ENCODE results near the gene LRRFIP1.

The LRRFIP1 gene

DNA sequence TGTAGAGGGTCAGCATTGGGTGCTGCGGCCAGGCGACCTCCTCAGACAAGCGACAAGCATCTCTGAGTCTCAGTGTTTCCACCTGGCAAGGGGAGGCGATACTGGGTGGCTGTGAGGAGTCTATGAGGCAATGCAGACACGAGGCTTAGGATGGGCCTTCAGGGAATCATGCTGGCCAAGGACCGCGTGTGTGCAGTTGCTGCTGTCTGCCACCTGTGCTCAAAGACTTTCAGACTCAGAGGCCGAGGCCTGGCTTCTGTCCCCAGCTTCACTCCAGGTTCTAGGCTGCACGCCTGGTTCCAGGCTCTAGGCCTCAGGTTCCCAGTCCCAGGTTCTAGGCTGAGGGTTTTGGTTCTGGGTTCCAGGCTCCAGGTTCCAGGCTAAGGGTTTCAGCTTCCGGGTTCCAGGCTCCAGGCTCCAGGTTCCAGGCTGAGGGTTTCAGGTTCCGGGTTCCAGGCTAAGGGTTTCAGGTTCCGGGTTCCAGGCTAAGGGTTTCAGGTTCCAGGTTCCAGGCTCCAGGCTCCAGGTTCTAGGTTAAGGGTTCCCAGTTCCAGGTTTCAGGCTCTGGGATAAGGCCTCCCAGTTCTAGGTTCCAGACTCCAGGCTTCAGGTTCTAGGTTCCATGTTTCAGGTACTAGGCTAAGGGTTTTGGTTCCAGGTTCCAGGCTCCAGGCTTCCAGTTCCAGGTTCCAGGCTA, 14.8 kb downstream of the LRRFIP1 start:
- DNase-seq: no peak

- DNase-seq: no peak
Observed at GRCh38 chr2:237643066-237643465, 15.7 kb downstream of the LRRFIP1 start.

DNA sequence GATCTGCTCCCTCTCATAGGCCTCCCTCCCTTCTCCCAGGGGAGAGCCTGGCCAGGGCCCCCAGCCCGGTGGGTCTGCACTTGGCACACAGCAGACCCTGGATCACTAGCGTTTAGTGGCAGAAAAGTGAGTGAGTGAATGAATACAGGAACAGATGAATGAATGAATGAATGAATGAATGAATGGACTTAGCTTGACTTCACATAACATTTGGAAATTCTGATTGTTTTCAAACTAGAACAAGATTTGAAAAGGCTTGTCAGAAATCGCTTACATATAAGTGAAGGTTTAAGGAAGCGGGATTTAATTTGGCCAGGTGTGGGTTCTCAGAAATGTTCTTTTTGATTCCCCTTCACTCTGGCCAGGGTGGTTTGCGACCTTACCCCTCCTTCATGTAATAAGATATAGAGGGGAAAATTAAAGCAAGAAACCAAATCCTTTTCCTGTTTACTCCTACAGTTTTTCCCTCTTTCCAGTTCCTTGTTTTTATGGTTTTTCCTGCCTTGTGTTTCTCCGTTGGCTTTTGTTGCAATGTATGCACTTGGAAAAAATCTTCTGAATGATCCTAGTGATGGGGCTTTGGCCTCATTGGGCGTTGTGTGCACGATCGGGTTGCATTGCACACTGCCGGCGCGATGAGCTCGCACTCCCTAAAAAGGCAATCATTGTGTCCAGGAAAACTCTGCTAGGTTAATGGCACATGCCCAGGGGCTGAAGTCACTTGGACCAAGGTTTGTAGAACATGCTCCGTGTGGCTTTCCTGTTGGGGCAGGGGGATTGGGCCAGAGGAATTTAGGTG, 16.4 kb downstream of the LRRFIP1 start:
- no peak for DNase-seq

DNA sequence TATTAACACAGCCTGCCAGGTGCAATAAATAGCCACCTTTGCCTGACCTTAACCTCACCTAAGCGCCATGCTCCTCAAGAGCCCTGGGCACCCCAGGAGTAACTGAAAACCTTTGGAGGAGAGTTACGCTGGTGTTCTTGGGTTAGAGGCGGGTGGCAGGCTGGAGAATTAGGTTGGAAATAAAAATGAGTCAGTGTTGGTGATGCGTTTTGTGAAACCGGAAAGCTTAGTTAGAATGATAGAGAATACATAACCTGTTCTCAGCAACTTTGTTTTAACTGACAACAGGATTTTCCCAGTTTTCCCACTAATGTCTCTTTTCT, 17.0 kb downstream of the LRRFIP1 start:
- no peak for DNase-seq

GRCh38 chr2:237645261-237645660, 17.9 kb downstream of the LRRFIP1 start:
- DNase-seq: no peak

DNA sequence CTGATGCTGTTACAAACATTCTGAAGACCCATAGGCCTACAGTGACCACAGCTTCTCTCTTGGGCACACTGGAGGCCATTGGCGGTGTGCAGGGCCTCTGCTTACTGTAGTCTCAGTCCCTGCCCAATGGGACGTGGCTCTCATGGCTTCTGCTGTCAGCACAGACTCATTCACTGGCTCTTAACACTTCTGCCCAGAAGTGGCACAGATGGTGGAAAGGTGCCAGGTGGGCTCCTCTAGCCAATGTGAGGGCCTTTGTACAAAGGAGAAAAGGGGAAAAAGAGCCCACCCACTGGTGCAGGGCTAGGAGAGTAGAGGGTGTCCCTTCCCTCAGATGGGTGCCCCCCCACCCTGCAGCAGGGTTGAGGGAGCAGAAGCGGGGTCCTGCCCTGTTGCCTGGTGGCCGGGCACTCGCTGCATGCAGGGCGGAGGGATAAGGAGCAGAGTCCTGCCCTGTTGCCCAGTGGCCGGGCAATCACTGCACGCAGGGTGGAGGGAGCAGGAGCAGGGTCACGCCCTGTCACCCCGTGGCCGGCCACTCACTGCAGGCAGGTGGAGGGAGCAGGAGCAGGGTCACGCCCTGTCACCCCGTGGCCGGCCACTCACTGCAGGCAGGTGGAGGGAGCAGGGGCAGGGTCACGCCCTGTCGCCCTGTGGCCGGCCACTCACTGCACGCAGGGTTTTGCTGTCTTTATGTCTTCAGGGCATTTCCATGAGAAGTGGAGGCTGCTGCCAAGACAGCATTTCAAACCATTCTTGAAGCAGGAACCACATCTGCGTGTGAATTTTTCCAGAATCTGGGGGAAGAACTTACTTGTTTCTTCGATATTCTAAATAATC, 20.0 kb downstream of the LRRFIP1 start:
- no peak for DNase-seq

- DNase-seq: no peak
Observed at GRCh38 chr2:237648016-237648381, 20.6 kb downstream of the LRRFIP1 start.

- no peak for DNase-seq
Observed at GRCh38 chr2:237649541-237650454, 22.4 kb downstream of the LRRFIP1 start.

GRCh38 chr2:237650455-237650850, 23.1 kb downstream of the LRRFIP1 start:
- DNase-seq: no peak

DNA sequence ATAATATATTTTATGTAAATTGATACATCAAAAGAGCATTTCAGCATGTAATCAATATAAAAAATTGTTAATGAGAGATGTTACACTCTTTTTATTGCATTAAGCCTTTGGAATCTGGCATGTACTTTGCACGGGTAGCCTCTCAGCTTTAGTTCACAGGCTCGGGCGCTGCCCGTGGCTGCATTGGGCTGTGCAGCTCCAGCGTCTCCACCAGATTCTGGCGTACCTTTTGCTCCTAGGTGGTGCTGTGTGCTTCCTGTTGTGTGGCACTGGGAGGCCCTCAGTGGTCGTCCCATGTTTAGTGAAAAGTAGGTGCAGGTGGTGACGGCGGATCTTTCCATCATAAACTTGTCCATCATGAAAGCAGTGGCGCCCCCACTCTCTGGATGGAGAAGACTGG, 24.4 kb downstream of the LRRFIP1 start:
- DNase-seq: no peak

- no peak for DNase-seq
Observed at GRCh38 chr2:237652181-237652580, 24.8 kb downstream of the LRRFIP1 start.

- DNase-seq: no peak
Observed at GRCh38 chr2:237652854-237653253, 25.5 kb downstream of the LRRFIP1 start.

- DNase-seq: no peak
Observed at GRCh38 chr2:237653776-237654558, 26.6 kb downstream of the LRRFIP1 start.

DNA sequence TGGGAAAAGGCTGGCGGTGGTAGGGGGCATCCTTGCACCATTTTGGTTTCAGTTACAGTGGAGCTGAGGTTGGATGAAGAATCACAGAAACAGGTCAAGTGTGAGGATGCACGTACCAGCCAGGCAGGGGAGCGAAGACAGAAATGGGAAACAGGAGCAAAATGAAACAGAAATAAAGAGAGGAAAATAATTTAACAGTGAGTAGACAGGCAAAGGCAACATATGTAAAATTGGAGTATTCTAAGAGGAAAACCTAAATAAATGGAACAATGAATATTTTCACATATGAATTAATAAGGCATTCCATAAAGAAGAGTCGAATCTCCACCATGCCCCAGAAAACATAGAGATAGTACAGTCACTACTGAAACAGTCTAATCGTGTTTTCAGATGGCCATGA, 29.7 kb downstream of the LRRFIP1 start:
- no peak for DNase-seq

DNA sequence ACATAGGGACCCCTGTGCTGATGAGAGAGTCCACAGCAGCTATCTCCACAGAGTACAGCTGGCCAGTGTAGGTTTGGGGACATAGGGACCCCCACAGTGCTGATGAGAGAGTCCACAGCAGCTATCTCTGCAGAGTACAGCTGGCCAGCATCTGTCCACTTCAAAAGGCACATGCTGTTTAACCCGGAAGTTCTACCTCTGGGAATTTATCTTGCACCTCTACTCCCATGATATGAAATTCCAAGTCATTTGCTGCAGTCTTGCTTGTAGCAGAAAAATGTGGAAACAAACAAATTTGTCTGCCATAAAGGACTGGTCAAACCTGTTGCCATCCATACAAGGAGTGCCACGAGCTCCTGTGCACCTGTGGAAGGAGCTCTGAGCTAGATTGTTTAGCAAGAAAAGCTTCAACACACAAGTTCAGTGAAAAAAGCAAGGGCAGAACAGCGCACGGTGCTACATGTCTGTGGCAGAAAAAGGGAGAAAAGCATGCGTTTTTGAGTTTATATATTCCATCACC, 33.1 kb downstream of the LRRFIP1 start:
- no peak for DNase-seq

DNA sequence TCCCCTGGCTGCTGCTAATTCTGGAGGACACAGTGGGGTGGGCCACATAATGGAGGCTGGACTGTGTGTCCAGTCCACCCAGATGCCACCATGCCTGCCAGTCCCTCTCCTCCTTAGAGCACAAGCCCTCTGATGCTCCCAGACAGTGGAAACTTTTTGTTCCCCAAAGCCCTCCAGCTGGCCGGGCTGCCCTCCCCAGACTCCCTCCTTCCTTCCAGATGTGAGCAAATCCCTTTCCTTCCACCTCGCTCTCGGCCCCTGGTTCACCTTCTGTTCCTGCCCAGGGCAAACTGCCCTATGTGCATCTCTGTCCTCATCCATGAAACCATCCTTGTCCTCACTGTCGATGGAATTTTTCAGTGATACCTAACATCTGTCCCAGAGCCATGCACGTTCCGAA, 33.9 kb downstream of the LRRFIP1 start:
- no peak for DNase-seq

DNA sequence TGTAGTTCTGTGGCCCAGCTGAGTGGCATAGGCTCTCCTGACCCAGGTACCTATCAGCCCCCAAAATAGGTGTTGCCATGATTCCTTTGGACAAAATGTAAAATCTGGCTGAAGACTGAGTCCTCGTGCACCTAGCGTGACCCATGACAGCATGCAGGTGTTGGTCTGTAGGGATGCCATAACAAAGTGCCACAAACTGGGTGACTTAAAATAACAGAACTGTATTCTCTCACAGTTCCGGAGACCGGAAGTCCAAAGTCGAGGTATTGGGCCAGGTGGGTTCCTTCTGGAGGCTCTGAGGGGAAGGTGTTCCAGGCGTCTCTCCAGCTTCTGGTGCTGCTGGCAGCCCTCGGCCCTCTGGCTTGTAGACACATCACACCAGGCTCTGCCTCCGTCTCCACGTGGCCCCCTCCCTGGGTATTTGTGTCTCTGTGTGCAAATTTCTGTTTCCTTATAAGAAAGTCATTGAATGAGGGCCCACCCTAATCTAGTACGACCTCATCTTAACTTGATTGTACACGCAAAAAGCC, 34.5 kb downstream of the LRRFIP1 start:
- no peak for DNase-seq

GRCh38 chr2:237662671-237663093, 35.3 kb downstream of the LRRFIP1 start:
- DNase-seq: no peak

DNA sequence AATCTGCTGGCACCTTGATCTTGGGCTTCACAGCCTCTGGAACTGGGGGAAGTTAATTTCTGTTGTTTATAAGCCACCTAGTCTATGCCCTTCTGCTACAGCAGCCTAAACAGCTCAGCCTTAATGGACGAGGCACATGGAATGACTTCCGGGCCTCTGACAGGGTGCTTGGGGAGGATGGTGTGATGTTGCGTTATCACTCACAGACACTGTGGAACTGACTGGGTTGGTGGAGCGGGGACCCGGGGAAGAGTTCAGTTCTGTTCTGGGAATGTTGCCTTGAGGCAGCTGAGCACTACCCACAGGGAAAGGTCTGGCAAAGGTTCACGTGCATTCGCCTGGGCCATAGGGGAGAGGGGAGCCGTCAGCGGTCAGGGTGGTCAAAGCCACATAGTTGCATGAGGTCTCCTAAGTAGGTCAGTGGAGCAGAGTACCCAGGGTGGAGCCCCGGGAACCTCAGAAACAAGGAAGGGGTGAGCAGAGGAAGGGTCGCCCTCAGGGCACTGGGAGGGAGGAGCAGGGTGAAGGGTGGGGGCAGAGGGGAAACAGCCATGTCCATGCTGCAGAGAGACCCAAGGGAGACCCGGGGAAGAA, 36.2 kb downstream of the LRRFIP1 start:
- no peak for DNase-seq

GRCh38 chr2:237664151-237664550, 36.8 kb downstream of the LRRFIP1 start:
- no peak for DNase-seq

DNA sequence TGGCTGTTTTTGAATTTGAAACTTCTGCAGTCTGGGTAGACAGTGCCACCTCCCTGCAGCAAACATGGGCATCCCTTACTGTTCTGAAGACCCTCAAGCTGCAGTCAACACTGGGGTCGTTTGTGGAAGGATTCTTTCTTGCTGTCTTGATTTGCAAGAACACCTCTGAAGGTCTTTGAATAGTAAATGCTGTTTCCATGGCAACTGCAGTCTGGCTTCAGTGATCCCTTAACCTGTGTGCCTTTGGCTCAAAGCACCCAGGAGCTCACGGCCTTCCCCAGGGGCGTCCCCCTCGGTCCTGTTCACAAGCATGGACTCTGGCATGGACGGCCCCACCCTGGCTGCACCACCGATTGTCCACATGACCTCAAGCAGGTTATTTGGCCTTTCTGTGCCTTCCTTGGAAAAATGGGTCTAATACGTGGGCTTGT, 38.3 kb downstream of the LRRFIP1 start:
- DNase-seq: no peak

Data from activated gamma-delta T cell treated with Interleukin-2 at 50 U/mL for 16 hours (primary cell).